GM12878 (cell line): ENCODE measurements around the gene AAR2. TPM values are rescaled to one million over a fixed set of nuclear protein-coding genes. Genes with fewer than 3 reads are reported as not detected.

ENCODE experiments used
- ATAC-seq: fragments of 200-7000 bp; cut with Tn5 transposase; 3 replicates; pipeline ENCODE4 v1.9.1; 2020; ENCODE audit warnings: mild to moderate bottlenecking, moderate library complexity
- BruUV-seq: library from RNA; stranded (reverse); fragments of 400-500 nt; replicated peaks from 2 replicates; lab custom pipeline; 2021; lab: Mats Ljungman, UMichigan
- CTCF ChIA-PET: fragments of 300-600 bp; sonication (Branson Sonifier 250); formaldehyde crosslinking; extraction: SDS; loops from one replicate; lab custom pipeline; 2021; ENCODE audit warnings: inconsistent platforms; lab: Yijun Ruan, JAX
- POLR2A ChIA-PET: fragments of 350-600 bp; formaldehyde crosslinking; extraction: SDS; loops from one replicate; lab custom pipeline; 2021; ENCODE audit warnings: inconsistent platforms; lab: Charles Lee
- RAD21 ChIA-PET: fragments of 300-600 bp; sonication (Branson Sonifier 250); formaldehyde crosslinking; loops from one replicate; lab custom pipeline; 2023; ENCODE audit warnings: antibody characterized with exemption; ENCODE audit not compliant: unreplicated experiment; lab: Charles Lee
- SMC1A ChIA-PET: fragments of 300-600 bp; sonication (Branson Sonifier 250); formaldehyde crosslinking; loops from one replicate; lab custom pipeline; 2023; ENCODE audit not compliant: unreplicated experiment, uncharacterized antibody; lab: Charles Lee
- DNase-seq: peaks from one replicate; pipeline ENCODE4 v3.0.0-alpha.2; 2011; ENCODE audit warnings: low read depth, low spot score
- FAIRE-seq: peaks from 3 replicates; lab custom pipeline; 2011; peaks lifted over from hg19 to GRCh38; lab: Jason Lieb, UNC
- H2AFZ ChIP-seq: 2 replicates; pipeline ENCODE4 v1.6.0; 2011; ENCODE audit warnings: low read depth, low read length, control low read depth; ENCODE audit not compliant: control insufficient read depth
- H3K27ac ChIP-seq: 2 replicates; pipeline ENCODE4 v1.5.1; 2011; ENCODE audit warnings: control low read depth; ENCODE audit not compliant: control insufficient read depth, insufficient read depth
- H3K27me3 ChIP-seq, 2 experiments: replicated peaks in 1 of 2; 2 replicates each; pipeline versions ENCODE4 v1.6.0 to v1.6.1; 2011; ENCODE audit warnings: low read length in 1 of 2; ENCODE audit not compliant: control insufficient read depth in 2 of 2, insufficient read depth in 2 of 2
- H3K36me3 ChIP-seq, 2 experiments: 2 replicates each; pipeline ENCODE4 v1.5.1; 2011; ENCODE audit warnings: low read length in 1 of 2; ENCODE audit not compliant: control insufficient read depth in 2 of 2, insufficient read depth in 2 of 2
- H3K4me1 ChIP-seq: 2 replicates; pipeline ENCODE4 v1.6.1; 2011; ENCODE audit warnings: mild to moderate bottlenecking, low read length, moderate library complexity, mixed read lengths; ENCODE audit not compliant: control insufficient read depth, insufficient read depth
- H3K4me2 ChIP-seq: 2 replicates; pipeline ENCODE4 v1.6.0; 2011; ENCODE audit warnings: control low read depth; ENCODE audit not compliant: control insufficient read depth, insufficient read depth
- H3K4me3 ChIP-seq: fragments of 200-600 bp; sonication (generic); 2 replicates; pipeline ENCODE4 v1.5.1; 2016
- H3K79me2 ChIP-seq: 2 replicates; pipeline ENCODE4 v1.6.0; 2011; ENCODE audit warnings: low read length; ENCODE audit not compliant: control insufficient read depth, insufficient read depth
- H3K9ac ChIP-seq: 2 replicates; pipeline ENCODE4 v1.8.0; 2011; ENCODE audit warnings: low read length, control low read depth, mixed read lengths; ENCODE audit not compliant: control insufficient read depth, insufficient read depth
- H3K9me3 ChIP-seq: replicated peaks from 3 replicates; pipeline ENCODE4 v1.5.1; 2011; ENCODE audit warnings: mild to moderate bottlenecking, low read length; ENCODE audit not compliant: control insufficient read depth, insufficient read depth
- H4K20me1 ChIP-seq: 2 replicates; pipeline ENCODE4 v1.6.0; 2011; ENCODE audit not compliant: control insufficient read depth, insufficient read depth
- CHD1 ChIP-seq: IDR thresholded peaks from 2 replicates; pipeline ENCODE4 v1.6.1; 2012; ENCODE audit warnings: low read depth, low read length, improper control_type of control experiment
- CTCF ChIP-seq, 3 experiments: IDR thresholded peaks in 2 of 3; conservative IDR thresholded peaks in 1 of 3; 2 replicates each; pipeline ENCODE4 v1.5.1; 2011; ENCODE audit warnings: low read depth in 3 of 3, low read length in 3 of 3, mild to moderate bottlenecking in 3 of 3, control low read depth in 2 of 3, moderate library complexity in 2 of 3, inconsistent platforms in 1 of 3, mixed read lengths in 1 of 3; ENCODE audit not compliant: control insufficient read depth in 2 of 3, insufficient read depth in 1 of 3; ENCODE audit errors: extremely low read depth in 1 of 3
- RAD51 ChIP-seq: fragments of 450-650 bp; IDR thresholded peaks from 2 replicates; pipeline ENCODE4 v1.6.1; 2016; ENCODE audit warnings: moderate library complexity, mild to moderate bottlenecking, inconsistent platforms
- RCOR1 ChIP-seq: conservative IDR thresholded peaks from 2 replicates; pipeline ENCODE4 v1.6.1; 2012; ENCODE audit warnings: low read depth, low read length, improper control_type of control experiment
- WGBS: methylation state at CpG from one replicate; pipeline ENCODE4 v1.1.6; 2016; ENCODE audit warnings: low lambda C conversion rate; ENCODE audit not compliant: insufficient replicate concordance, insufficient coverage; ENCODE audit errors: missing lambda C conversion rate; 5-methylcytosine and 5-hydroxymethylcytosine counted together
- in situ Hi-C: fragments of 300-500 bp; cut with MboI; formaldehyde crosslinking; loops from 9 replicates; pipeline ENCODE4 v1.14.3; 2018; ENCODE audit warnings: mixed read lengths
- intact Hi-C: fragments of 100-400 bp; cut with micrococcal nuclease; formaldehyde crosslinking; loops from one replicate; pipeline ENCODE4 v1.14.2; 2022; ENCODE audit not compliant: unreplicated experiment
- polyA plus RNA-seq, 11 experiments: library from polyadenylated mRNA; depleted of rRNA in 4 of 11; unstranded in 6 of 11; stranded (reverse) in 5 of 11; fragments of >200 nt; fragmentation: Nextera tagmentation in 4 of 11; fragmentation: Illumina TruSeq in 1 of 11; extraction: Ambion mirVana in 4 of 11; extraction: Trizol in 1 of 11; gene quantifications; 1 replicate in 1 of 11; 2 replicates in 10 of 11; pipeline versions ENCODE4 v1.2.1 to v1.2.3, GENCODE V29; 2011 to 2016; ENCODE audit warnings: inconsistent platforms in 2 of 11, missing spikeins in 2 of 11, low read depth in 1 of 11
- total RNA-seq, 4 experiments: library from RNA; depleted of rRNA in 3 of 4; stranded (reverse); fragments of >200 nt in 3 of 4; fragmentation: Illumina TruSeq in 1 of 4; extraction: Trizol in 1 of 4; gene quantifications; 2 replicates each; pipeline versions ENCODE4 v1.2.1 to v1.2.3, GENCODE V29; 2013 to 2021

Gene AAR2
- total and polyA plus RNA-seq, 10 of the 15 experiments (the other 5 are each of a cell fraction or from before 2014, with no cell fraction given), result 6.5 to 41.7 (median 30.3) TPM

GRCh38 chr20:36210436-36211021, 25.7 kb upstream of the AAR2 start:
- TF ChIP-seq CTCF (IDR thresholded peaks at IDR 0.05 in 2 of 3, conservative IDR thresholded peaks at IDR 0.05 in 1 of 3; ENCODE audit: control insufficient read depth in 2 of 3, extremely low read depth in 1 of 3, insufficient read depth in 1 of 3, low read depth in 3 of 3, low read length in 3 of 3), result peak in 1 of 3 experiments; percentile 13; a peak in 1 of 6 replicates
- no peak for TF ChIP-seq CHD1
- TF ChIP-seq RAD51, result no peak
- no peak for TF ChIP-seq RCOR1
- Histone ChIP-seq H3K27ac (no peak overlapping the region), H3K27me3 (peaks cover 0 to 2% of the 10 kb centered on the region in 2 experiments; a peak in 1 of 4 replicates), H3K79me2 (no peaks in the 10 kb centered on the region), H2AFZ (no peak overlapping the region), H3K9me3 (no peaks in the 10 kb centered on the region), H3K4me1 (no peaks in the 10 kb centered on the region), H3K4me3 (no peak overlapping the region), H4K20me1 (no peaks in the 10 kb centered on the region), H3K9ac (no peak overlapping the region), H3K36me3 (no peaks in the 10 kb centered on the region), H3K4me2 (no peak overlapping the region)
- ATAC-seq (peak; percentile 33; the same call in 1 of the 3 replicates), FAIRE-seq (no peak), DNase-seq (no peak)
- ChIA-PET POLR2A (no interaction called here), RAD21 (interaction anchor here (1.0 kb wide), 1 partner anchor 11 kb away, joined by 3 read pairs; no protein-coding TSS in a partner anchor), SMC1A (interaction anchor here (0.7 to 1.4 kb wide), 3 partner anchors 8 to 262 kb away, joined by 3 to 6 read pairs (median 3); no protein-coding TSS in a partner anchor), CTCF (interaction anchor here (0.8 to 3.8 kb wide), 9 partner anchors 8 to 713 kb away, joined by 3 to 21 read pairs (median 3); no protein-coding TSS in a partner anchor)
- BruUV-seq, result no TSS peak
- in situ Hi-C loops (no loop called here), intact Hi-C loops (no loop called here)
- WGBS, result 17% methylated on average over 5 of the region's 5 CpGs
